Inflammatory macrophage treated with lipopolysaccharide for 4 hours (primary cell): ENCODE data around the gene XKR8.

Source experiments
- DNase-seq: peaks from one replicate; pipeline ENCODE4 v3.0.0-alpha.2; 2020

Gene XKR8, protein sequence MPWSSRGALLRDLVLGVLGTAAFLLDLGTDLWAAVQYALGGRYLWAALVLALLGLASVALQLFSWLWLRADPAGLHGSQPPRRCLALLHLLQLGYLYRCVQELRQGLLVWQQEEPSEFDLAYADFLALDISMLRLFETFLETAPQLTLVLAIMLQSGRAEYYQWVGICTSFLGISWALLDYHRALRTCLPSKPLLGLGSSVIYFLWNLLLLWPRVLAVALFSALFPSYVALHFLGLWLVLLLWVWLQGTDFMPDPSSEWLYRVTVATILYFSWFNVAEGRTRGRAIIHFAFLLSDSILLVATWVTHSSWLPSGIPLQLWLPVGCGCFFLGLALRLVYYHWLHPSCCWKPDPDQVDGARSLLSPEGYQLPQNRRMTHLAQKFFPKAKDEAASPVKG

DNA sequence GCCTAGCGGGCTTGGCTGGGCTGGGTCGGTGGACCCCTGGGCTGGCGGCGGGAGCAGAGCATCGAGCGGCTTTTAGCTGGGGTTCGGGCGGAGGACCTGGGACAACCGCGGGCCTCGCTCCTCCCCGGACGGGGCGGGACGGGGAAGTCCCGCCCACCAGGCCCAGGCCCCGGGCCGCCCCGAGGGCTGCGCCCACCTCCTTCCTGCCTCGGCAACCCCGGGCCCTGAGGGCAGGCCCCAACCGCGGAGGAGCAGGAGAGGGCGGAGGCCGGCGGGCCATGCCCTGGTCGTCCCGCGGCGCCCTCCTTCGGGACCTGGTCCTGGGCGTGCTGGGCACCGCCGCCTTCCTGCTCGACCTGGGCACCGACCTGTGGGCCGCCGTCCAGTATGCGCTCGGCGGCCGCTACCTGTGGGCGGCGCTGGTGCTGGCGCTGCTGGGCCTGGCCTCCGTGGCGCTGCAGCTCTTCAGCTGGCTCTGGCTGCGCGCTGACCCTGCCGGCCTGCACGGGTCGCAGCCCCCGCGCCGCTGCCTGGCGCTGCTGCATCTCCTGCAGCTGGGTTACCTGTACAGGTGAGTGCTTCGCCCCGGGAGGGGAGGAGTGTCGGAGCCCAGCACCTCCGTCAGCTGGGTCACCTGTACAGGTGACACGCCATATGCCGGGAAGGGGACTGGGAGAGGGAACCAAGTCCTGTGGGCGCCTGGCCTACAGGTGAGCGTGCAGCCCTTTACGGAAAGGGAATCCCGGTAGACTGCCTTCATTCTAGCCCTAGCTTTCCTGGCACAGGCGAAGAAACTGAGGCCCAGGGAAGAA lies at the start of gene XKR8:
TSS of gene XKR8 (plus strand) at position 182 of the 812 bp plus-strand sequence. CDS start at position 279, 97 bp downstream.
- DNase-seq: peak; percentile 80

GRCh38 chr1:27912429-27912828 lies 47.3 kb upstream of the XKR8 start:
- DNase-seq: no peak

DNA sequence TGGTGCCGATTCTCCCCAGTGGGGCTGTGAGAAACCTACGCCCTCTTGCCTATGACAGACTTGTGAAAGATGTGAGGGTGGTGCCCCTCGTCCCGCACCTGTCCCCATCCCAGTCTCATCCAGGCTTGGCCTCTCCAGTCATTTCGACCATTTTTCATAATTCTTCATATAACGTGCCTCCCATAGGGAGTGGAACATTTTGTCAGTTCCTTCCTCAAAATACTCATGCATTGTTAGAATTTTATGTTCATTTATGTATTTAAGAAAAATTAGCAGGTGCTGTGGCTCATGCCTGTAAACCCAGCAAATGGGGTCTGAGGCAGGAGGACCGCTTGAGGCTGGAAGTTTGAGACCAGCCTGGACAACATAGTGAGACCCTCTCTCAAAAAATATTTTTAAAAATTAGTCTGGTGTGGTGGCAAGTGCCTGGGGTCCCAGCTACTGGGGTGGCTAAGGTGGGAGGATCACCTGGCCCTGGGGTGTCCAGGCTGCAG lies 44.6 kb upstream of the XKR8 start:
- DNase-seq: no peak

- no peak for DNase-seq
Observed at GRCh38 chr1:27922272-27922671, 37.5 kb upstream of the XKR8 start.

- no peak for DNase-seq
Observed at GRCh38 chr1:27928216-27928954, 31.4 kb upstream of the XKR8 start.

DNA sequence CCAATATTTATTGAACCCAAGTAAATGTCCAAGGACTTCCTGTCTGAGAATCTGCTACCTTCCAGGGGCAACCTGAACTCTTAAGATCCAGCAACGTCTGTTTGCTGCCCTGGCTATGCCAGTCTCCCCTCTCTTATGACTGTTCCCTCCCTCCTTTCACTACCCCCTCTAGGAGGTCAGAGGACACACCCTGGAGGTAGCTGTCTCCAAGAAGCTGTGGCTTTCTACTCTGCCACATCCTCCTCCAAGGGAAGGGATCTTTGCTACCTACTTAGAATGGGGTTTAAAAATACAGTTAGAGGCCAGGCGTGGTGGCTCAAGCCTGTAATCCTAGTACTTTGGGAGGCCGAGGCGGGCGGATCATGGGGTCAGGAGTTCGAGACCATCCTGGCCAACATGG lies 28.6 kb upstream of the XKR8 start:
- DNase-seq: no peak

- peak; percentile 67 for DNase-seq
Observed at GRCh38 chr1:27931759-27932158, 28.0 kb upstream of the XKR8 start.

DNA sequence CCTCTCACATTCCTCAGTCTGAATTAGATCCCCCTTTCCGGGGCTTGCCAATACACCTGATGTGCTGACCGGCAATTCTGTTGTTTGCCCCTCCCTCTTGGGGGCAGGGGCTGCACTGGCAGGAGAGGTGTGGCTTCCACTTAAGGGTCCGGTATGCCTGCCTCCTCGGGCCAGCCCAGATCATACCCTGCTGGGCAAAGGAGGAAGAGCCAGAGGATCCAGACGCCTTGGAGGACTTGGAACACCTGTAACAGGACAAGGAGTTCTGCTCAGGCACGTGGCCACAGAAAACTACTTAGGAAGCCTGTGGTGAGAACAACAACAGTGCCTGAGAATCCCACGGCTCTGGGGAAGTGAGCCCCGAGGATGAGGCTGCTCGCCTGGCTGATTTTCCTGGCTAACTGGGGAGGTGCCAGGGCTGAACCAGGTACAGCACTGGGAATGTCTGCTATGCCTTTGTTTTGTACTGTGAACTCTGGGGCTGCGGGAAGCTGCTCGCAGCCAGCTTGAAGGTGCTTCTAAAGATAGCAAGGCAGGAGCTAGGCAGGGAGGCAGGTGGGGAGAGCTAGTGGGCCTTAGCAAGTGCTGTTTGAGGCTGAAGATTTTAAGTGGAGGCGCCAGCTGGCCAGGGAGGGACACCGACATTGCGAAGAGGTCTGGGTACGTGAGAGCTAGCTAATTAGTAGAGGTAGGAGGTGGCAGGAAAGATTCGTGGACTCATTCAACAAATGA lies 24.8 kb upstream of the XKR8 start, which contains the start of gene SMPDL3B:
TSS of gene SMPDL3B (plus strand) at position 183 of the 732 bp plus-strand sequence. CDS start at position 367, 184 bp downstream.
- no peak for DNase-seq

DNA sequence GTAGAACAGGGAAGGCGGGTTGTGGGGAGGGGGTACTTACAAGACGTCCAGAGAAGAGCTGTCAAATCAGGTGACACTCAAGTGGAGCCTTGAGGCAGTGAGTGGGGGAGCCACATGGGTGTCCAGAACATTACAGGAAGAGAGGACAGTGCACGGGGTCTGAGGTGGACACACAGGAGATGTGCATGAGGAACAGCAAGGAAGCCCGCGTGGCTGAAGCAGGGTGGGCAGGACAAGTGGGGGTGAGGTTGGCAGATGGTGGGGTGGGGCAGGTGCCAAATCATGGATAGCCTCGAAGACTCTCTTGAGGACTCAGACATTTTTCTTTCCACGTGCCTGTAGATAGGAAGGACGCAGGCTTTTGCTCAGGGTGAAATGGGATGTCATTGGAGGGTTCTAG lies 24.1 kb upstream of the XKR8 start:
- DNase-seq: no peak

DNA sequence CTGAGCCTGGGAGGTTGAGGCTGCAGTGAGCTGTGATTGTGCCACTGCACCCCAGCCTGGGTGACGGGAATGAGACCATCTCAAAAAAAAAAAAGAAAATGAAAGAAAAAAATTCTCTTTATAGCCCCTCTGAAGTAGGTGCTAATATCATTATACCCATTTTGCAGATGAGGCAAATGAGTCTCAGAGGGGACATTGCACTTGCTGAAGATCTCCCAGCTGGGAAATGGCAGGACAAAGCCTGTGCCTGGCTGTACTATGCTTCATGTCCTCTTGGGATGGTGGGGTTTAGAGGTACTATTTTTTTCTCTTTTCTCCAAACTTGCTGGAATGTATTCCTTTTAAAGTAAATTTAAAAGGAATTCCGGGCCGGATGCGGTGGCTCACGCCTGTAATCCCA lies 23.4 kb upstream of the XKR8 start:
- no peak for DNase-seq

DNA sequence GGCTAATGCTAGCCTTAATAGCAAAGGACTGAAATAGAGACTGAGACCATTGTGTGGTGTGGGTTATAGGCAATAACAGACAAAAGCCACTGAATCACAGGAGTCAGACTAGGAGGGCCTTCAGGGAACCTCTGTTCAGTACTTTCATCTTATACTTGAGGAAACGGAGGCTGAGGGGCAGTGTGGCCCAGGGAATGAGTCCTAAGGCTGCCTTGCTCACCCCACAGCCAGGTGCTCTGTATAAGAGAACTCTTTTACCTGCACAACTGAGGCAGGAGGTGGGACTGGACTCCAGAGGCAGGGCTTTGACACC lies 22.3 kb upstream of the XKR8 start:
- no peak for DNase-seq

- no peak for DNase-seq
Observed at GRCh38 chr1:27938488-27938887, 21.3 kb upstream of the XKR8 start.

- peak; percentile 78 for DNase-seq
Observed at GRCh38 chr1:27940297-27940696, 19.5 kb upstream of the XKR8 start.

GRCh38 chr1:27940870-27941560 lies 18.8 kb upstream of the XKR8 start:
- no peak for DNase-seq

GRCh38 chr1:27941671-27942540 lies 17.9 kb upstream of the XKR8 start:
- DNase-seq: peak; percentile 19

- DNase-seq: no peak
Observed at GRCh38 chr1:27945020-27945419, 14.8 kb upstream of the XKR8 start.

GRCh38 chr1:27949027-27949426 lies 10.7 kb upstream of the XKR8 start:
- DNase-seq: no peak

GRCh38 chr1:27951396-27951795 lies 8.4 kb upstream of the XKR8 start:
- no peak for DNase-seq

GRCh38 chr1:27952147-27952546 lies 7.6 kb upstream of the XKR8 start:
- no peak for DNase-seq

DNA sequence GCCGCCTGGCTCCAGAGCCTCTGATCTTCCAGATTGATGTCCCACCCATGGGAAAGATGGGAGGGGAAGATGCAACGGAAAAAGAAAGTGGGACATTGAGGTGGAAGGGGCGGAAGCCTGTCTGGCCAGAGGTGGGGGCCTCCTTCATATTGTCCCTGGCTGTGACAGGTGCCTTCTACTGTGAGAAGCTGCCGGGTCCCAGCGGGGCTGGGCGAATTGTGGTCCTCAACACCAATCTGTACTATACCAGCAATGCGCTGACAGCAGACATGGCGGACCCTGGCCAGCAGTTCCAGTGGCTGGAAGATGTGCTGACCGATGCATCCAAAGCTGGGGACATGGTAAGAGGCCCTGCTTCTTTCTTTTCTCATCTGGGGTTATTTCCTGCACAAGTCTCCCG lies 5.6 kb upstream of the XKR8 start:
- DNase-seq: no peak

- DNase-seq: no peak
Observed at GRCh38 chr1:27955076-27955475, 4.7 kb upstream of the XKR8 start.
